Skeletal muscle tissue (tissue), 4 donors: ENCODE results near the gene QSOX1. TPM values are rescaled to one million over a fixed set of nuclear protein-coding genes. Genes with fewer than 3 reads are reported as not detected.
"Not testable (repeated sequence)": the region's sequence is repeated elsewhere in the genome, so short reads cannot be mapped to it uniquely, and the experiment has no call there.

Experiments used
- H3K27ac ChIP-seq: one replicate; pipeline ENCODE4 v1.7.0; 2013; ENCODE audit warnings: mild to moderate bottlenecking, low read depth, low read length, inconsistent platforms
- H3K27me3 ChIP-seq, 3 donors: one replicate each; pipeline ENCODE4 v1.7.0; 2013; ENCODE audit warnings: low read length in 3 of 3; ENCODE audit not compliant: control insufficient read depth in 3 of 3, insufficient read depth in 3 of 3
- H3K36me3 ChIP-seq, 3 donors: one replicate each; pipeline ENCODE4 v1.7.0; 2013; ENCODE audit warnings: low read length in 3 of 3; ENCODE audit not compliant: control insufficient read depth in 3 of 3, insufficient read depth in 3 of 3
- H3K4me1 ChIP-seq, 3 donors: one replicate each; pipeline ENCODE4 v1.7.0; 2013; ENCODE audit warnings: low read length in 3 of 3, mild to moderate bottlenecking in 3 of 3; ENCODE audit not compliant: control insufficient read depth in 3 of 3, insufficient read depth in 3 of 3
- H3K4me3 ChIP-seq, 3 donors: one replicate each; pipeline ENCODE4 v1.7.0; 2013; ENCODE audit warnings: low read length in 3 of 3
- H3K9ac ChIP-seq, 3 donors: one replicate each; pipeline ENCODE4 v1.7.0; 2013; ENCODE audit warnings: low read length in 3 of 3, mild to moderate bottlenecking in 3 of 3, moderate library complexity in 2 of 3, low read depth in 1 of 3
- H3K9me3 ChIP-seq, 3 donors: one replicate each; pipeline ENCODE4 v1.7.0; 2013; ENCODE audit warnings: low read length in 3 of 3; ENCODE audit not compliant: control insufficient read depth in 3 of 3
- total RNA-seq: library from RNA; depleted of rRNA; stranded (reverse); fragments of >200 nt; gene quantifications from one replicate; pipeline ENCODE4 v1.2.3, GENCODE V29; 2014
- donor health status: Osteomylitis.

QSOX1 gene
- total RNA-seq, 1 donor from 2014 or later, result 4.2 TPM

DNA sequence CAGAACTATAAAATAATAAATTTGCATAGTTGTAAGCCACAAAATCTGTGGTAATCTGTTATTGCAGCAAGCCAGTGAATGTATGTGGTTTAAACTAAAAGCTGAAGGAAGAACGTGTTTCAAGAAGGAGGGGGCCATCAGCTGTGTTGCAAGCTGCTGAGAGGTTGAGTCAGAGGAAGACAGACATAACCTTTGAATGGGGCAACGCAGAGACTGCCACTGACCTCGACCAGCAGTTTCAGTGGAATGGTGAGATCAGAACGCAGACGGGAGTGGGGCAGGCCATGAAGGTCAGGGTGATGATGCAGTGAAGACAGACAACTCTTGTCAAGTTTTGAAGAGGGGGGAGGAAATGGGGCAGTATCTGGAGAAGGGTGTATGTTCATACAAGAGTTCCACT, 23.2 kb upstream of the QSOX1 start:
- Histone ChIP-seq H3K4me1 (no peaks in the 10 kb centered on the region), H3K36me3 (no peaks in the 10 kb centered on the region), H3K4me3 (no peak overlapping the region), H3K9ac (no peak overlapping the region), H3K27me3 (peaks cover 0 to 6% (median 3%) of the 10 kb centered on the region in 3 donors), H3K27ac (no peak overlapping the region), H3K9me3 (no peaks in the 10 kb centered on the region)

DNA sequence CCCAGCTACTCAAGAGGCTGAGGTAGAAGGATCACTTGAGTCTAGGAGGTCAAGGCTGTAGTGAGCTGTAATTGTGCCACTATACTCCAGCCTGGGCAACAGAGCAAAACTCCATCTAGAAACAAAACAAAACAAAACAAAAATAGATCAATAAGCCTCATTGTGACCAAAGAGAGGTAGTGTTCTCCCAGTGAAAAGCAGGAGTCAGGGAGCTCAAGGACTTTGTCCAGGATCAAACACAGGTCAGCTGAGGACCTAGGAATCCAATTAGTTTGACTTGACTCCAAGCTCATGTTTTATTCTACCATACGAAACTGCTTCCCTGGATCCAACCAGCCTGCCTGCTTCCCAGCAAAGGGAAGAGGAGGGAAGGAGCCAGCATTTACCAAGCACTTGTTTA, 21.5 kb upstream of the QSOX1 start:
- no peaks in the 10 kb centered on the region for H3K4me1 ChIP-seq
- H3K27ac ChIP-seq, result no peak overlapping the region
- H3K27me3 ChIP-seq, result peaks cover 0 to 6% (median 3%) of the 10 kb centered on the region in 3 donors
- H3K9me3 ChIP-seq, result no peaks in the 10 kb centered on the region
- no peak overlapping the region for H3K9ac ChIP-seq
- no peaks in the 10 kb centered on the region for H3K36me3 ChIP-seq
- H3K4me3 ChIP-seq, result no peak overlapping the region

DNA sequence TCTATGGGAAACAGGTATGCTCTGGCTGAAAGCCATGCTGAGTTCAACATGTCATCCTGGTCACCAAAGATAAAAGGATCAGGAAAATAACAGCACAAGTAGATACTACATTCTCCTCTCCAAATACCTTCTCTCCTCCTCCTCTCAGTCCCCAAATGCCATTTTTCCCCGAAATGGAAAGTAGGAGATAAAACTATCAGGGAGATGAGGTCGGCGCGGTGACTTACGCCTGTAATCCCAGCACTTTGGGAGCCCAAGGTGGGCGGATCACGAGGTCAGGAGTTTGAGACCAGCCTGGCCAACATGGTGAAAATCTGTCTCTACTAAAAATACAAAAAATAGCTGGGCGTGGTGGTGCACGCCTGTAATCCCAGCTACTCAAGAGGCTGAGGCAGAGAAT, 21.0 kb upstream of the QSOX1 start:
- not testable (repeated sequence) for H3K4me1 ChIP-seq, H3K9me3 ChIP-seq, H3K36me3 ChIP-seq, H3K4me3 ChIP-seq, H3K27me3 ChIP-seq, H3K27ac ChIP-seq, H3K9ac ChIP-seq

DNA sequence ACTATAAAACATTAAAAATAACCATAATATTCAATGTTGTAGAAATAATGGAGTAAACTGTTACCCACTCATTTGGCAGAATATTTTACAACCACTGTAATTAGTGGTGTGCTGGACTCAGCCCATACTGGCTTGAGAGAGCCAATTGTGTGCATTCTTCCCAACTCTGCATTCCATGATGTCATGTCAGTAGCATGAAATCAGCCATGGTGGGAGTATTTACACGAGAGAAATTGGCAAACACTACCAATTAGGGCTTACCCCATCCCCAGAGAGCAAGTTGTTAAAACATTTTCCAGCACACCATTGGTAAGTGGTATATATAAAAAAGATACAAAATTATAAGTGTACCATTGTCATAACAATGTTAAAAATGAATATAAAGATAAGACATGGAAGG, 19.1 kb upstream of the QSOX1 start:
- Histone ChIP-seq H3K9me3 (no peaks in the 10 kb centered on the region), H3K9ac (no peak overlapping the region), H3K27ac (no peak overlapping the region), H3K27me3 (peaks cover 0 to 6% (median 3%) of the 10 kb centered on the region in 3 donors), H3K4me3 (no peak overlapping the region), H3K36me3 (no peaks in the 10 kb centered on the region), H3K4me1 (no peaks in the 10 kb centered on the region)

DNA sequence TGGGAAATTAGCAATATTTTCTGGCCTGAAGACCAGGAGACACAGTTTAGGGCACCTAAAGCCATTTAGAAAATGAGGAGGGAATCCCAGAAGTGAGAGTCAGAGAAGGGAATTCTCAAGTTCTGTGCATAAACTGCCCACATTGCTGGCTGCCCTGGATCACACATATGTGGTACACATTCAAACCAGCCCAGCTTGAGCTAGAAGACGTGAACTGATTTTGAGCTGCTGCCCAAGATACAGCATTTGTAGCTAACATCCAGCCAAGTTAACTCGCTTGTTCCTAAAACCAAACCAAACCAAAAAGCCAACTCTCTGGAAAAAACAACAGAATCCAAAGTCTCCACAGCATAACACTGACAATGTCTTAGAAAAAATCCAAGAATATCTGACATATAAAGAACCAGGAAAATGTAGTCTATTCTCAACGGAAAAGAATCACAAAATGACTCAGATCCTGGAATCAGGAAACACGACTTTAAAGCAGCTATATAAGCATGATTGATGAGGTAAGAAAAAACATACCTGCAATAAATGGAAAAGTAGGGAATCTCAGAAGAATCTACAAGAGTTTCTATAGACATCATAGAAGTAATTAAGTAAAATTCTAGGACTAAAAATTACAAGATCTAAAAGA, 18.2 kb upstream of the QSOX1 start:
- no peak overlapping the region for H3K9ac ChIP-seq

DNA sequence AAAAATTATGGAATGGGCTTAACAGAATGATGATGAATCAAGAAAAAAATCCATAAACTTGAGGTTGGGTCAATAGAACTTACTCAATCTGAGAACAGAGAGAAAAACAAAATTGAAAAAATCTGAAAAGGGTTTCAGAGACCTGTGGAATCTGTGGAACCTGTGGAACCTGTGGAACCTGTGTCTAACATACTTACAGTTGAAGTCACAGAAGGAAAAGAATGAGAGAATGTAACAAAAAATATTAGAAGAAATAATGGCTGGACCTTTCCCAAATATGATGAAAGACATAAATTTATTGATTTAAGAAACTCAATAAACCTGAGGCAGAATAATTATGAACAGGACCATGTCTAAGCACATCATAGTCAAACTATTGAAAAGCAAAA, 17.7 kb upstream of the QSOX1 start:
- Histone ChIP-seq H3K9me3 (no peaks in the 10 kb centered on the region), H3K27me3 (peaks cover 0 to 5% (median 5%) of the 10 kb centered on the region in 3 donors), H3K36me3 (no peaks in the 10 kb centered on the region), H3K27ac (no peak overlapping the region), H3K9ac (no peak overlapping the region), H3K4me3 (no peak overlapping the region), H3K4me1 (no peaks in the 10 kb centered on the region)

More for the DNA sequence above, 18.2 kb upstream of the QSOX1 start:
- Histone ChIP-seq H3K27me3 (peaks cover 0 to 6% (median 5%) of the 10 kb centered on the region in 3 donors), H3K4me1 (no peaks in the 10 kb centered on the region), H3K9me3 (no peaks in the 10 kb centered on the region), H3K36me3 (no peaks in the 10 kb centered on the region), H3K4me3 (no peak overlapping the region), H3K27ac (no peak overlapping the region)

DNA sequence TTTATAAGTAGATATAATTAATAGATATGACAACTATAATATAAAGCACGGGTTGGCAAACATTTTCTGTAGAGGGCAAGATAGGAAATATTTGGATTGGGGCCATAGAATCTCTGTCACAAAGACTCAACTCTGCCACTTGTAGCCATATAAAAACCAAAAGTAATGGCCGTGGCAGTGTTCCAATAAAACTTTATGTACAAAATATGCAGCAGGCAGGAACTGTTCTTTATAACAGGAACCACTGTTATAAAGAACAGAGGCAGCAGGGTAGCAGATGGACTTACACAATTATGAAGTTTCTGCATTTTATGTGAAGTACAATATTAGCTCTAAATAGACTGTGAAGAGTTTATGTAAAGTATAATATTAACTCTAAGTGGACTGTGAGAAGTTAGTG, 16.9 kb upstream of the QSOX1 start:
- Histone ChIP-seq H3K4me1 (no peaks in the 10 kb centered on the region), H3K4me3 (no peak overlapping the region), H3K27ac (no peak overlapping the region), H3K27me3 (peaks cover 0 to 5% (median 0%) of the 10 kb centered on the region in 3 donors), H3K9ac (no peak overlapping the region), H3K9me3 (no peaks in the 10 kb centered on the region), H3K36me3 (no peaks in the 10 kb centered on the region)

DNA sequence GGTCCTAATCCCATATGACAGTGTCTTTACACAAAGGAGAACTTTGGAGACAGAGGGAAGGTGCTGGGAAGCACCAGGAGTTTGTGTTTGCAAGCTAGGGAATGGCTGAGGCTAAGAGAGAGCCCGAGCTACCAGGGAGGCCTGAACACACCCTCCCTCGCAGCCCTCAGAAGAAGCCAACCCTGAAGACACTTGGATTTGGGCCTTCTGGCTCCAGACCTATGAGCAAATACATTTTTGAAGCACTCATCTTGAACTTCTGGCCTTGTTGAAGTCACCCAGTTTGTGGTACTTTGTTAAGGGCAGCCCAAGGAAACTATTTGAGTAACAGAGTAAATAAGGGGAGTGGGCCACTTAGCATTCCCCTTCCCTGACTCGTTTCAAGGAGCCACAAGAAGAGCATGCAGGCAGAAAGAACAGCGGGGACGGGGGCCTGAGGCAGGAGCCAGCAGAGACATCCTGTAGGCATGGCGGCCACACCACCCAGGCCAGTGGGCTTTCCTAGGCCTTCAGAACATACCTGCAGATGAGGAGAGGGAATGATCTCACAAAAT, 13.2 kb upstream of the QSOX1 start:
- Histone ChIP-seq H3K27ac (no peak overlapping the region), H3K27me3 (peaks cover 0 to 2% (median 0%) of the 10 kb centered on the region in 3 donors), H3K9me3 (no peaks in the 10 kb centered on the region), H3K4me3 (no peak overlapping the region), H3K9ac (no peak overlapping the region), H3K4me1 (no peaks in the 10 kb centered on the region), H3K36me3 (no peaks in the 10 kb centered on the region)

DNA sequence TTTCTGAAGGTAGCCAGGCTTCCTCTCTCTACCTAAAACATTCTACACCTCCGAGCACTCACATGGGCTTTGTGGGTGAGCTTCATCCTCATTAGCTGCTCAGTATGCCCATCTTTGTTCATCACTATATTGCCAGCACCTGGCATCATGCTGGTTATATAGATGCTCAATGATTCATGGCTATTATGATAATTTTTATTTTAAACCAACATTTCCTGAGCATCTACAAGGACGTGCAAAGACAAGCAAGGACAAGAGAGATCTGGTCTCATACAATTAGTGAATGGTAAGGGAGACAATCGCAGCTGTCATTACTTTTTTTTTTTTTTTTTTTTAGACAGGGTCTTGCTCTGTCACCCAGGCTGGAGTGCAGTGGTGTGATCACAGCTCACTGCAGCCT, 11.3 kb upstream of the QSOX1 start:
- no peaks in the 10 kb centered on the region for H3K4me1 ChIP-seq
- H3K27ac ChIP-seq, result no peak overlapping the region
- no peaks in the 10 kb centered on the region for H3K36me3 ChIP-seq
- no peak overlapping the region for H3K9ac ChIP-seq
- no peaks in the 10 kb centered on the region for H3K9me3 ChIP-seq
- H3K27me3 ChIP-seq, result peaks cover 0 to 2% (median 0%) of the 10 kb centered on the region in 3 donors
- no peak overlapping the region for H3K4me3 ChIP-seq

DNA sequence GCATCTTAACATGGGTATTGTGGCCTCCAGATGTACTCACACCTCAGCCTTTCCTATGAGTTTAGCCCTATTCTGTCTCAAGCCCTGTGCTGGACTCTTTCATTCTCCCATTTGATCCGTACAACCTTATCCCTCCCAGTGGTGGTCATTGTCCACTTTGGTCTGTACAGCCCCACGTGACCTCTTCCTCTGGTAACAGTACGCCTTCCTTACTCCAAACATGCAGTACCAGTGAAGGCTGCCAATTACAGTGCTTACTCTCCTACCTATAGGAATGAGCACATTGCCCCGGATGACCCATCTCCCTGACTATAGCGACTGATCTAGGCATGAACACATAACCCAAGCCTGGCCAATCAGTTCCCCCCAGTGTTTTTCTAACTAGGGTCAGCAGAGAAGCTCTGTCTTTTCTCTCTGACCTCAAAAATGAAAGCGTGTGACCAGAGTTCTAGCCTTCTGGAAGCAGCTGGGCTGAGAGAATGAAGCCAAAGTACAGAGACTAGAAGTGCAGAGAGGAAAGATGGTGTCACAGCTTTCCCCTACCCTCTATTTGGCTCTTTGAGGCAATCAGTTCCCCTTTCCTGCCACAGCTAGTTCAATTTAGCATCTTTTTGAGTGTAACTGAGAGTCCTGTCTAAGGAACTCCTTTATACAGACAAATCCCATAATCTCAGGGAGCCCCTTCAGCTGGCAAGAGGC, 9.9 kb upstream of the QSOX1 start:
- no peaks in the 10 kb centered on the region for H3K9me3 ChIP-seq
- H3K9ac ChIP-seq, result no peak overlapping the region
- peaks cover 0 to 2% (median 0%) of the 10 kb centered on the region in 3 donors for H3K27me3 ChIP-seq
- no peak overlapping the region for H3K27ac ChIP-seq
- no peak overlapping the region for H3K4me3 ChIP-seq
- H3K4me1 ChIP-seq, result no peaks in the 10 kb centered on the region
- H3K36me3 ChIP-seq, result no peaks in the 10 kb centered on the region
